ENCODE data around the gene NPHP1.
"Not testable (repeated sequence)": the region's sequence is repeated elsewhere in the genome, so short reads cannot be mapped to it uniquely, and the experiment has no call there.

Gene NPHP1

DNA sequence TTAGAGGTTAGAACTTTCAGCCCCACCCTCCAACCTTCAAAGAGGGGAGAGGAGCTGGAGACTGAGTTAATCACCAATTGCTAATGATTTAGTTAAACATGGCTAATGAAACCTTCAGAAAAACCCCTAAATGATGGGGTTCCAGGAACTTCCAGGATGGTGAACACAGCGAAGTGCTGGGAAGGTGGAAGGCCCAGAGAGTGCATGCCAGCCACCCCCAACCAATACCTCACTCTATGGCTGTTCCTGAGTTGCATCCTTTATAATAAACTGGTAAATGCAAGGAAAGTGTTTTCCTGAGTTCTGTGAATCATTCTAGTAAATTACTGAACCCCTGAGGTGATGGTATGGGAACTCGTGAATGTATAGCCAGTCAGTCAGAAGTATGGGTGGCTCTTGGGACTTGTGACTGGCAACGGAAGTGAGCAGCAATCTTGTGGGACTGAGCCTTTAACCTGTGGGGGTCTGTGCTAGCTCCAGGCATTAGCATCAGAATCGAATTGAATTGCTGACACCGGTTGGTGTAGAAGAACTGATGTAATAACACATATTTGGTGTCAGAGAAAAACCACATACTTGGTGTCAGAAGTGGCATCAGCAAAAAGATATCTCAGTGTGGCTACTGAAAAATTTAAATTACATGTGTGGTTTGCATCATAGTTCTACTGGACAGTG is 37.4 kb downstream of the NPHP1 start:
- no peak overlapping the region for H3K4me3 Mint-ChIP-seq
- no peak overlapping the region for H3K27ac Mint-ChIP-seq
- peaks cover 4% of the 10 kb centered on the region for H3K27me3 Mint-ChIP-seq
- H3K9me3 Mint-ChIP-seq, result no peaks in the 10 kb centered on the region
- intact Hi-C loops (cut with micrococcal nuclease), result no loop called here
- no peaks in the 10 kb centered on the region for H3K4me1 Mint-ChIP-seq (ENCODE audit: low read depth)
- H3K36me3 Mint-ChIP-seq (ENCODE audit: low read depth), result no peaks in the 10 kb centered on the region

DNA sequence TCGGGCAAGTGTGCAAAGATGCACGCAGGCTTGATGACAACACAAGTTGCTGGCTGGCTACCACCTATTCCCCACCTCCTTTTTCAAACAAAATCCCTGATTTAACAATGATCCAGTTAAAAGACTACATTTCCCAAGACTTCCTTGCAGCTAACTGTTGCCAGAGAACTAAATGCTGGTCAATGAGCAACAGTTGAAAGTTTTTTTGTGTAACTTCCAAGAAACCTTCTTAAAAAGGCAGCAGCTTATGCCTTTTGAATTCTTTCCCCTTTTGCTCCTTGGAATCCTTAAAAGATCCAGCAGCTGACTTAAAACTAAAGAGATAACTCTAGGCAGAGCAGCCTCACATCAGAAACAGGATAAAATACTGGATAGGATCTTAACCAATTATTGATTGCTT is 38.5 kb downstream of the NPHP1 start:
- H3K9me3 Mint-ChIP-seq, result no peaks in the 10 kb centered on the region
- no peaks in the 10 kb centered on the region for H3K4me1 Mint-ChIP-seq (ENCODE audit: low read depth)
- no peaks in the 10 kb centered on the region for H3K36me3 Mint-ChIP-seq (ENCODE audit: low read depth)
- no peak overlapping the region for H3K4me3 Mint-ChIP-seq
- no peak overlapping the region for H3K27ac Mint-ChIP-seq
- H3K27me3 Mint-ChIP-seq, result peaks cover 4% of the 10 kb centered on the region
- intact Hi-C loops (cut with micrococcal nuclease), result no loop called here

DNA sequence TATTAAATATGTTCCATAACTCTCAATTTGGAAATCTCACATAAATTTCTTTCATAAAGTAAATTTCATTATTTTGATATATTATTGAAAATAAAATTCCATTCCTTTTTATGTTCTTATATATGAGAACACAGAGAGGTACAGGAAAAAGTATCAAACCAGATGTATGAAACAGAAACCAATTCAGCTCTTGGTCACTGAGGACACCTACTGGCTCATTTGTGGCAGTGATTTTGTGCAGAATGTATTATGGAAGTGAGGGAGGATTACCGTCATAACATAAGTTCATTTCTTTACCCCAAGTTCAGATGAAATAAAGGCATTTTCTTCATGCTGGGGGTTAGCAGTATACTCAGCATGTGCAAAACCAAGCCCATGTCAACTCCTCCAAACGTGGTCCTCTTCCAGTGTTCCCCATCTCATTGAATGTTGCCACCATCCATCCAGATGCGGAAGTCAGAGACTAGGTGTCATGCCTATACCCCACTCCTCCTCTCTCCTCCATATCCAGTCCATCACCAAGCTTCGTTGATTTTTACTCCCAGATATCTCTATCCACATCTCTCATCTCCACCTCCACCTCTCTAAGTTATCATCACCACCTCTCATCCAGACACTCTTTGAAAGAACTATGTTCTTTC is 47.5 kb downstream of the NPHP1 start:
- Mint-ChIP-seq H3K27ac (no peak overlapping the region), H3K27me3 (peaks cover 3% of the 10 kb centered on the region), H3K4me3 (no peak overlapping the region), H3K36me3 (ENCODE audit: low read depth) (no peaks in the 10 kb centered on the region), H3K9me3 (peaks cover 14% of the 10 kb centered on the region), H3K4me1 (ENCODE audit: low read depth) (peaks cover 4% of the 10 kb centered on the region)
- intact Hi-C loops (cut with micrococcal nuclease), result no loop called here

DNA sequence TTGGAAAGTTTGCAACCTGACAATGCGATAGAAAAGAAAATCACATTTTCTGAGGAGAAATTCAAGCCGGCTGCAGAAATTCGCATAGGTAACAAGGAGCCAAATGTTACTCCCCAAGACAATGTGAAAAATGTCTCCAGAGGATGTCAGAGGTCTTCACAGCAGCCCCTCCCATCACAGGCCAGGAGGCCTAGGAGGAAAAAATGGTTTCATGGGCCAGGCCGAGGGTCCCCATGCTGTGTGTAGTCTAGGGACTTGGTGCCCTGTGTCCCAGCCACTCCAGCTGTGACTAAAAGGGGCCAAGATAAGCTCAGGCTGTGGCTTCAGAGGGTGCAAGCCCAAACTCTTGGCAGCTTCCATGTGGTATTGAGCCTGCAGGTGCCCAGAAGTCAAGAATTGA is 50.0 kb downstream of the NPHP1 start:
- intact Hi-C loops (cut with micrococcal nuclease), result not testable (repeated sequence)

DNA sequence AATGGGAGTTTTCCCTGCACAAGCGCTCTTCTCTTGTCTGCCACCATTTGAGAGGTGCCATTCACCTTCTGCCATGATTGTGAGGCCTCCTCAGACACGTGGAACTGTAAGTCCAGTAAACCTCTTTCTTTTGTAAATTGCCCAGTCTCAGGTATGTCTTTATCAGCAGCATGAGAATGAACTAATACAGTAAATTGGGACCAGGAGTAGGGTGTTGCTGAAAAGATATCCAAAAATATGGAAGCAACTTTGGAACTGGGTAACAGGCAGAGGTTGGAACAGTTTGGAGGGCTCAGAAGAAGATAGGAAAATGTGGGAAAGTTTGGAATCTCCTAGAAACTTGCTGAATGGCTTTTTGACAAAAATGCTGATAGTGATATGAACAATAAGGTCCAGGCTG is 50.6 kb downstream of the NPHP1 start:
- H3K9me3 Mint-ChIP-seq, result peaks cover 14% of the 10 kb centered on the region
- intact Hi-C loops (cut with micrococcal nuclease); H3K27me3 Mint-ChIP-seq; H3K4me3 Mint-ChIP-seq; H3K4me1 Mint-ChIP-seq (ENCODE audit: low read depth); H3K27ac Mint-ChIP-seq; H3K36me3 Mint-ChIP-seq (ENCODE audit: low read depth): not testable (repeated sequence)

More for the DNA sequence above, 50.0 kb downstream of the NPHP1 start:
- not testable (repeated sequence) for H3K27me3 Mint-ChIP-seq; H3K27ac Mint-ChIP-seq; H3K4me1 Mint-ChIP-seq (ENCODE audit: low read depth); H3K36me3 Mint-ChIP-seq (ENCODE audit: low read depth); H3K4me3 Mint-ChIP-seq
- H3K9me3 Mint-ChIP-seq, result peaks cover 14% of the 10 kb centered on the region

DNA sequence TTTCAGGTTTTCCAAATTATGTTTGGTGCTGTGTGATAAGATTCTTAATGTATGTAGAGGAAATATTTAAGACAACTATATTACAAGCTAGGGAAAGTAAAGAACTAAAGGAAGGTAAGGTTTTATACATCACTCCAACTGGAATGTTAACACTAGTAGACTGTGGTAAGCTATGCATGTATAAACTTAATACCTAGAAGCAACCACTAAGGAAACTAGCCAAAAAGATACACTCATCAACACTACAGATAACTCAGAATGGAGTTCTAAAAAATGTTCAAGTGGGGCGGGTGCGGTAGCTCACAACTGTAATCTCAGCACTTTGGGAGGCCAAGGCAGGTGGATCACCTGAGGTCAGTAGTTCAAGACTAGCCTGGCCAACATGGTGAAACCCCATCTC is 51.4 kb downstream of the NPHP1 start:
- Mint-ChIP-seq H3K27ac (no peak overlapping the region), H3K4me3 (no peak overlapping the region), H3K27me3 (peaks cover 3% of the 10 kb centered on the region), H3K9me3 (peaks cover 15% of the 10 kb centered on the region), H3K36me3 (ENCODE audit: low read depth) (no peaks in the 10 kb centered on the region), H3K4me1 (ENCODE audit: low read depth) (peaks cover 9% of the 10 kb centered on the region)
- intact Hi-C loops (cut with micrococcal nuclease), result no loop called here

DNA sequence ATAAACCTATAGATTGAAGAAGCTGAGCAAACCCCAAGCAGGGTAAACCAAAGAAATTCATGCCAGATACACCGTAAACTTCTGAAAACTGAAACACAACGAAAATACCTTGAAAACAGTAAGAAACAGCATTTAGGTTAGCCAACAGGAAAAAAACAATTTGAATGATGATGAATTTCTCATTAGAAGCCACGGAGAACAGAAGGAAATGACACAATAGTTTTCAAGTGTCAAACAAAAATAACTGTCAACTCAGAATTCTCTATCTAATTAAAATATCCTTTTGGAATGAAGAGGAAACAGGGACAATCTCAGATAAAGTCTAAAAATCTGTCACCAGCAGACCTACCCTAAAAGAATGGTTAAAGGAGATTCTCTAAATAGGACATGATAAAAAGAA is 51.9 kb downstream of the NPHP1 start:
- H3K4me1 Mint-ChIP-seq (ENCODE audit: low read depth), result peaks cover 9% of the 10 kb centered on the region

DNA sequence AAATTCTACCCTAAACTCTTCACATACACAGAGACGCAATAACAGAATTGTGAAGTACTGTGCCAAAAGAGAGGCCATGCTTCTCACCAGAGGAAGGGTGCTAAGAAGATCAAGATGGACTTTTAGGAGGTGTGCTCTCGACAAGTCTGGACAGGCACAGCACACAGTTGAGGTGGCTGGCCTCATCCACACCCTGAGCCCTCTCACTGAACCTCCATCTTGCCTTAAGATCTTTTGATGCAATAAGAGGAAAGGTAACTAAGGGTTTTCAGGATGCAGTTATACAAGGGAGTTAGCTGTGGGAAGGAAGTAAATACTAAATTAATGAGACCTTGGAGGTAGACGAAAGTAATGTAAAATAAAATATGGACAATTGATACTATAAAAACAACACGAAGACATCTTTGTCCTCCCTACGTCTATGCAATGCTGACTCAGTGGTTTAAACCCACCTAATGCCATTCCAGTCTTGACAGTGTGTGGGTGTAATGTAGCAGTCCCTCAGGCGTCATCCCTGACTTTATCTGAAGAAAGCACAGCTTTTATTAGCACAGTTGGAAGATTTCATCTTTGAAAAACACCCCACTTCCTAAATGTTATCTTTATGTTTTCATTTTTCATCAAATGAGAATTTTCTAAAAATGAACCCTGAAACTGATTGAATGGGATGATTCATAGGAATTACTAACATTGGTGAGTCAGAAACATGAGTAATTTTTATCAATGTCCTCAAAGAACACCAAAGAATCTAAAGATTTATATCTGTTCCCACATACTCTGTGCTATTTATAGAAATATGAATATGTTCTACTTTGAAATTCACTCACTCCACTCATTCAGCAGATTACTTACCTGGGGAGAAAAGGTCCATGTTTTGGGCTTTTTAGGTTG is 55.2 kb downstream of the NPHP1 start:
- no peak overlapping the region for H3K4me3 Mint-ChIP-seq
- no peak overlapping the region for H3K27ac Mint-ChIP-seq
- H3K36me3 Mint-ChIP-seq (ENCODE audit: low read depth), result no peaks in the 10 kb centered on the region
- H3K27me3 Mint-ChIP-seq, result no peaks in the 10 kb centered on the region
- H3K4me1 Mint-ChIP-seq (ENCODE audit: low read depth), result peaks cover 5% of the 10 kb centered on the region
- peaks cover 18% of the 10 kb centered on the region for H3K9me3 Mint-ChIP-seq
- intact Hi-C loops (cut with micrococcal nuclease), result no loop called here

More for the DNA sequence above, 51.9 kb downstream of the NPHP1 start:
- Mint-ChIP-seq H3K27me3 (peaks cover 3% of the 10 kb centered on the region), H3K9me3 (peaks cover 20% of the 10 kb centered on the region), H3K4me3 (no peak overlapping the region), H3K27ac (no peak overlapping the region), H3K36me3 (ENCODE audit: low read depth) (no peaks in the 10 kb centered on the region)
- intact Hi-C loops (cut with micrococcal nuclease), result no loop called here

DNA sequence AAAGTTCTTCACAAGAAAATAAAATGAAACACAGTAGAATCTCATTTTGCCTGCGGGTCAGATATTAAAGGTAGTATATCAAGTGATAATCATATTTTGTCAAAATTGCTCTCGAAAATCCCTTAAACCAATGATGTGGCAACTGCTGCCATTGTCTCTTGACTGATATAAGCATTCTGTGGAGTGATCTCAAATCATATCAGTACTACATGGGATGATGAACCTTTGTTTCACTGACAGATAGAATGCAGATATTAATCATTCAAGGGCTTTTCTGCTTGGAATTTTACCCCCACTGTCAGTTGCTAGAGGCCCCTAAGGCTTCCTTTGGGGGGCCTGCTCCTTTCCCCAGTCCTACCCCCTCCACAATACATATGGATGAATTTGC is 57.9 kb downstream of the NPHP1 start:
- intact Hi-C loops (cut with micrococcal nuclease), result no loop called here
- Mint-ChIP-seq H3K4me1 (ENCODE audit: low read depth) (peaks cover 5% of the 10 kb centered on the region), H3K4me3 (no peak overlapping the region), H3K27ac (no peak overlapping the region), H3K36me3 (ENCODE audit: low read depth) (no peaks in the 10 kb centered on the region), H3K9me3 (peaks cover 8% of the 10 kb centered on the region), H3K27me3 (no peaks in the 10 kb centered on the region)

DNA sequence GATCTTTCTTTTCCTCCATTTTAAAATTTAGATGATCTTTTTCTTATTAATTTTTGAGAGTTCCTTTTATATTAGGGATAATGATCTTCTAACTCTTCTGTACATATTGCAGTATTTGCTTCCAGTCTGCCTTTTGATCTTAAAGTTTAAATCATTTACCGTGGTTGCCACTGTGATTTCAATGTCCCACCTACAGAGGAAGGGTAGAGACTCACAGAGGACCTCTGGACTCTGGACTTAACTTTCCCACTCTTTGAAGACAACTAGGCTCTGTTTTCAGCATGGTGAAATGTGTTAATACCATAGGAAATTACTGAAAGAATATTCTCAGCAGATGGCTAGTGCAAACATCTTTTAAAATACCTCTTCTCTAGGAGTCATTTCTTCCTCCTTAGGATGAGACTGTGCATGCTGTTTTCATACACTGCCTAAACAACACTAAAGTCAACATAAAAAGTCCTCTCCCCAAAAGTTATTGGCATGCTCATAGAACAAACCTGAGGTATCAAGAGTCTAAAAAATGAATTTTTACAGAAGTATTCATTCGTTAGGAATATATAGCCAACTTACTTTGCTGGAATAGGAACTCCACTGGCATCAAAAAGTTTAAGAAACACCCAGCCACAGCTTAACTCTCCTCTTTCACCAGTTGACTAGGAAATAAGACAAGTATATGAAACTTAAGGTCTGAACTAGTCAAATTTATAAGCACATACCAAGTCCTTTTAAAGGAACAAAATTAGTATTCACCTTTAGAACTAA is 58.4 kb downstream of the NPHP1 start:
- Mint-ChIP-seq H3K4me1 (ENCODE audit: low read depth) (peaks cover 5% of the 10 kb centered on the region), H3K4me3 (no peak overlapping the region)
- intact Hi-C loops (cut with micrococcal nuclease), result no loop called here

DNA sequence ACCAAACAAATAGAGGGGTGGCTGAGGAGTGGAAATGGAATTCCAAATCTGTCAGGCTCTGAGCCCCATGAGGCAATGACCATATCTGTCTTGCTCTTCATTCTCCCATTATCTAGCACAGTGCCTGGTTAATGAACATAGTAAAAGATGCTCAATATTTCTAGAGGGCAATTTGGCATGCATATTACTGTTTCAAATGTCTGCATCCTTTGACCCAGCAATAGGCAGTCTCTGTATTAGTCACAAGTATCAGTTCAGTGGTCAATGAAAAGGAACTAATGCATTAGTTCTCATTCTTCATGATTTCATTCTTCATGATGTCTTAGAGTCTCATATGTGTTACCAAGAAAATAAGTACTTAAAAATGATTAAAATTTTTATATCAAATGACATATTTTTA is 60.8 kb downstream of the NPHP1 start:
- H3K36me3 Mint-ChIP-seq (ENCODE audit: low read depth), result no peaks in the 10 kb centered on the region
- peaks cover 8% of the 10 kb centered on the region for H3K9me3 Mint-ChIP-seq
- H3K4me1 Mint-ChIP-seq (ENCODE audit: low read depth), result no peaks in the 10 kb centered on the region
- H3K27ac Mint-ChIP-seq, result no peak overlapping the region
- no peaks in the 10 kb centered on the region for H3K27me3 Mint-ChIP-seq
- intact Hi-C loops (cut with micrococcal nuclease), result no loop called here
- no peak overlapping the region for H3K4me3 Mint-ChIP-seq

More for the DNA sequence above, 58.4 kb downstream of the NPHP1 start:
- peaks cover 8% of the 10 kb centered on the region for H3K9me3 Mint-ChIP-seq
- H3K27ac Mint-ChIP-seq, result no peak overlapping the region
- no peaks in the 10 kb centered on the region for H3K27me3 Mint-ChIP-seq
- no peaks in the 10 kb centered on the region for H3K36me3 Mint-ChIP-seq (ENCODE audit: low read depth)

DNA sequence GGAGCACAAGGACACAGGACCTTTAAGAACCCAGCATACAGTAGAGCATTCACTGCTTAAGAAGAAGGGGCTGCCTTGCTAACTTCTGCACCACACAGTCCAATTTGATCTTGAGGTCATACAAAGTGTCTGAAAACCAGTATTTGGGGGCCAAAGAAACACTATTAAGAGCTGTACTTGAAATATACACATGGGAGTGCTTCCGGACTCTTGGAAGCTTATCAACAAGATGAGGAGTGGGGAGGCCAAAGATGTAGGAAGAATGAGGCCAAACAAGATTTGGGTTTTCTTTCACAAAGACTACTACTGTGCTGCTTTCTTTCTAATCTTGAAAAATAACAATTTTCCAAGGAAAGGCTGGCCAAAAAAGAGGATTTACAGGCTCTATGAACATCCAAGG is 64.4 kb downstream of the NPHP1 start:
- Mint-ChIP-seq H3K36me3 (ENCODE audit: low read depth) (no peaks in the 10 kb centered on the region), H3K27ac (no peak overlapping the region)
- intact Hi-C loops (cut with micrococcal nuclease), result no loop called here

DNA sequence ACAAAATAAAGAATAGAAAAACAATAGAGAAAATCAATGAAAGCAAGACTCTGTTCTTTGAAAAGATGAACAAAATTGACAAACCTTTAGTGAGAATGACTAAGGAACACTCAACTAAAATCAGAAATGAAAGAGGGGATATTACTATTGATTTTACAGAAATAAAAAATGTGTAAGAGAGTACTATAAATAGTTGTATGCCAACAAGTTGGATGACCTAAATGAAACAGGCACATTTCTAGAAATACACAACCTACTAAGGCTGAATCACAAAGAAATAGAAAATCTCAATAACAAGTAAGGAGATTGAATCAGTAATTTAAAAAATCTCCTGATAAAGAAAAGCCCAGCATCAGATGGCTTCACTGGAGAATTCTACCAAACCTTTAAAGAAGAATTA is 70.8 kb downstream of the NPHP1 start:
- no peak overlapping the region for H3K4me3 Mint-ChIP-seq
- no peak overlapping the region for H3K27ac Mint-ChIP-seq
- no peaks in the 10 kb centered on the region for H3K36me3 Mint-ChIP-seq (ENCODE audit: low read depth)
- intact Hi-C loops (cut with micrococcal nuclease), result no loop called here
- no peaks in the 10 kb centered on the region for H3K27me3 Mint-ChIP-seq
- peaks cover 27% of the 10 kb centered on the region for H3K9me3 Mint-ChIP-seq
- H3K4me1 Mint-ChIP-seq (ENCODE audit: low read depth), result no peaks in the 10 kb centered on the region

More for the DNA sequence above, 64.4 kb downstream of the NPHP1 start:
- Mint-ChIP-seq H3K4me3 (no peak overlapping the region), H3K9me3 (no peaks in the 10 kb centered on the region), H3K4me1 (ENCODE audit: low read depth) (no peaks in the 10 kb centered on the region), H3K27me3 (no peaks in the 10 kb centered on the region)

DNA sequence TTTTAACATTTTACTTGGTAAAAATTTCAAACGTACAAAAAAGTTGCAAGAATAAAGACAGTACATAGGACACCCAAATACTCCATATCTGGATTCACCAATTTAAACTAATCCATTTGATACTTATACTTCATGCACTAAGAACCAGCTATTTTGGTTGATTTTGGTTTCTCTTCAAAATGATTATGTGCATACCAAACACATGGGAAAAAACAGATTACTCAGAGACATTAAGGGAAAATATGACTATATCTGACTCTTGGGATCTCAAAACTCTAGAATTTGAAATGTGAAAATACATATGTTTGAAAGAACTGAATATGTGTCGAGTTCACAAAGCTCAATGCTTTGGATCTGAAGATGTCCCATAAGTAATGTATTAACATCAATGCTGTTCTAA is 73.6 kb downstream of the NPHP1 start:
- no peaks in the 10 kb centered on the region for H3K36me3 Mint-ChIP-seq (ENCODE audit: low read depth)
- no peak overlapping the region for H3K27ac Mint-ChIP-seq
- H3K27me3 Mint-ChIP-seq, result no peaks in the 10 kb centered on the region
- no peaks in the 10 kb centered on the region for H3K4me1 Mint-ChIP-seq (ENCODE audit: low read depth)
- no peak overlapping the region for H3K4me3 Mint-ChIP-seq
- peaks cover 27% of the 10 kb centered on the region for H3K9me3 Mint-ChIP-seq
- intact Hi-C loops (cut with micrococcal nuclease), result no loop called here

Measured in dendritic cell treated with granulocyte-macrophage colony-stimulating factor and Interleukin-4, amounts not matched to agents 40 ng/mL and 50 ng/mL, for 4 days (primary cell).